ENCODE measurements around the gene TADA2B.

TADA2B gene

GRCh38 chr4:7043284-7044136, at the start of gene TADA2B:
TADA2B (plus strand) TSS chr4:7043372; CDS start chr4:7043580, 208 bp downstream.
- Histone ChIP-seq H3K4me3 (peak within 1 kb of the TSS; percentile 100), H3K27ac (peak within 1 kb of the TSS; percentile 64 to 97)
- TF ChIP-seq CTCF (IDR thresholded peaks at IDR 0.05): no peak
- peak; percentile 81 for DNase-seq (ENCODE audit: low spot score)

GRCh38 chr4:6996481-6996880, 46.7 kb upstream of the TADA2B start:
- TF ChIP-seq CTCF (IDR thresholded peaks at IDR 0.05): no peak

GRCh38 chr4:6999172-7000086, 43.7 kb upstream of the TADA2B start:
- no peak overlapping the region for H3K27ac ChIP-seq

More at GRCh38 chr4:6996481-6996880, 46.7 kb upstream of the TADA2B start:
- no peak for DNase-seq (ENCODE audit: low spot score)
- H3K27ac ChIP-seq: no peak overlapping the region
- no peak overlapping the region for H3K4me3 ChIP-seq

GRCh38 chr4:7000421-7001176, 42.6 kb upstream of the TADA2B start:
- Histone ChIP-seq H3K4me3 (no peak overlapping the region), H3K27ac (no peak overlapping the region)
- no peak for DNase-seq (ENCODE audit: low spot score)
- no peak for TF ChIP-seq CTCF (IDR thresholded peaks at IDR 0.05)

More at GRCh38 chr4:6999172-7000086, 43.7 kb upstream of the TADA2B start:
- no peak overlapping the region for H3K4me3 ChIP-seq
- no peak for TF ChIP-seq CTCF (IDR thresholded peaks at IDR 0.05)
- DNase-seq (ENCODE audit: low spot score): no peak

GRCh38 chr4:7001271-7001670, 41.9 kb upstream of the TADA2B start:
- DNase-seq (ENCODE audit: low spot score): no peak

More at GRCh38 chr4:7001271-7001670, 41.9 kb upstream of the TADA2B start:
- Histone ChIP-seq H3K4me3 (no peak overlapping the region), H3K27ac (no peak overlapping the region)
- TF ChIP-seq CTCF (IDR thresholded peaks at IDR 0.05): no peak

Data from coronary artery (tissue), 2 donors.